Mucosa of descending colon (tissue), 3 donors: ENCODE results near the gene PLB1. TPM values are rescaled to one million over a fixed set of nuclear protein-coding genes. Genes with fewer than 3 reads are reported as not detected.

Experiments used
- ATAC-seq: fragments of 200-7000 bp; cut with Tn5 transposase; one replicate; pipeline ENCODE4 v1.9.1; 2020; ENCODE audit warnings: mild to moderate bottlenecking, moderate library complexity
- DNase-seq, 3 donors: peaks; one replicate each; pipeline ENCODE4 v3.0.0-alpha.2; 2020
- H3K36me3 ChIP-seq: fragments of 200-600 bp; one replicate; pipeline ENCODE4 v1.8.0; 2021; ENCODE audit warnings: low read depth, mild to moderate bottlenecking
- H3K4me1 ChIP-seq: fragments of 200-600 bp; one replicate; pipeline ENCODE4 v1.8.0; 2021; ENCODE audit warnings: low read depth, mild to moderate bottlenecking
- H3K4me3 ChIP-seq: fragments of 200-600 bp; one replicate; pipeline ENCODE4 v1.8.0; 2021; ENCODE audit warnings: mild to moderate bottlenecking
- H3K9me3 ChIP-seq: fragments of 200-600 bp; one replicate; pipeline ENCODE4 v1.8.0; 2021; ENCODE audit warnings: mild to moderate bottlenecking
- CTCF ChIP-seq: fragments of 200-600 bp; IDR thresholded peaks from one replicate; pipeline ENCODE4 v1.8.0; 2022; ENCODE audit warnings: antibody characterized with exemption, mild to moderate bottlenecking
- intact Hi-C, 2 donors: fragments of 100-400 bp; cut with DNase I in 1 of 2; cut with micrococcal nuclease in 1 of 2; formaldehyde crosslinking; loops; one replicate each; pipeline versions ENCODE4 v1.11.0 to v1.11.1; 2022; cut with DNase I, micrococcal nuclease
- total RNA-seq, 3 donors: library from RNA; stranded (reverse); fragmentation: NEBNext Ultra II Directional in 2 of 3; extraction: Animal tissue kit (Norgen Biotek cat#: 25700) in 2 of 3; gene quantifications; one replicate each; pipeline versions ENCODE4 v1.2.1 to v1.2.4, GENCODE V29; 2021 to 2023
- donor health status: DM: no; HTN: no; CAD: no; lungs with moderate emphysema.
- donor health status: DM: no; HTN: no; CAD: no.
- donor health status: DM: no; HTN: yes; CAD: no.

The PLB1 gene
- total RNA-seq, 3 donors from 2014 or later, result 2.4 to 4.9 (median 3.6) TPM

GRCh38 chr2:28538652-28539051, 42.8 kb downstream of the PLB1 start:
- no peaks in the 10 kb centered on the region for H3K4me1 ChIP-seq
- no peak overlapping the region for H3K4me3 ChIP-seq
- no peaks in the 10 kb centered on the region for H3K36me3 ChIP-seq
- ATAC-seq (no peak), DNase-seq (no peak)
- intact Hi-C loops, result no loop called here
- no peaks in the 10 kb centered on the region for H3K9me3 ChIP-seq
- no peak for TF ChIP-seq CTCF

- TF ChIP-seq CTCF, result no peak
- Histone ChIP-seq H3K36me3 (no peaks in the 10 kb centered on the region), H3K9me3 (no peaks in the 10 kb centered on the region), H3K4me1 (no peaks in the 10 kb centered on the region), H3K4me3 (no peak overlapping the region)
- intact Hi-C loops, result no loop called here
- ATAC-seq (peak; percentile 53), DNase-seq (peak in 2 of 3 donors; percentile 36 to 45)
Observed at GRCh38 chr2:28539118-28539541, 43.3 kb downstream of the PLB1 start.

- H3K36me3 ChIP-seq, result no peaks in the 10 kb centered on the region
- DNase-seq (no peak), ATAC-seq (no peak)
- intact Hi-C loops, result no loop called here
- H3K4me3 ChIP-seq, result no peak overlapping the region
- peaks cover 33% of the 10 kb centered on the region for H3K4me1 ChIP-seq
- no peak for TF ChIP-seq CTCF
- H3K9me3 ChIP-seq, result no peaks in the 10 kb centered on the region
Observed at GRCh38 chr2:28543316-28544035, 47.6 kb downstream of the PLB1 start.

GRCh38 chr2:28544036-28544346, 48.1 kb downstream of the PLB1 start:
- H3K36me3 ChIP-seq, result no peaks in the 10 kb centered on the region
- H3K9me3 ChIP-seq, result no peaks in the 10 kb centered on the region
- ATAC-seq, result no peak
- intact Hi-C loops, result no loop called here
- no peak for TF ChIP-seq CTCF
- H3K4me3 ChIP-seq, result no peak overlapping the region
- peaks cover 33% of the 10 kb centered on the region for H3K4me1 ChIP-seq
- DNase-seq, result no peak

- Histone ChIP-seq H3K9me3 (no peaks in the 10 kb centered on the region), H3K4me3 (no peak overlapping the region), H3K36me3 (no peaks in the 10 kb centered on the region), H3K4me1 (peaks cover 33% of the 10 kb centered on the region)
- TF ChIP-seq CTCF, result no peak
- intact Hi-C loops, result no loop called here
- DNase-seq, result peak in 2 of 3 donors; percentile 57 to 60
- ATAC-seq, result peak; percentile 77
Observed at GRCh38 chr2:28544405-28544921, 48.6 kb downstream of the PLB1 start.
